OCI-LY7 (cell line): ENCODE measurements around the gene GUCA1C. TPM values are rescaled to one million over a fixed set of nuclear protein-coding genes. Genes with fewer than 3 reads are reported as not detected.

Source experiments
- Bru-seq: library from RNA; stranded (reverse); fragments of 400-500 nt; gene quantifications from one replicate; lab custom pipeline; 2021; lab: Mats Ljungman, UMichigan
- BruChase-seq, 2 experiments: library from RNA; stranded (reverse); fragments of 400-500 nt; gene quantifications; one replicate each; lab custom pipeline; 2021; lab: Mats Ljungman, UMichigan
- BruUV-seq: library from RNA; stranded (reverse); fragments of 400-500 nt; replicated peaks from 2 replicates; lab custom pipeline; 2021; lab: Mats Ljungman, UMichigan
- CTCF ChIA-PET: fragments of 300-600 bp; sonication (Branson Sonifier 250); formaldehyde crosslinking; loops from one replicate; lab custom pipeline; 2022; ENCODE audit warnings: antibody characterized with exemption; ENCODE audit not compliant: unreplicated experiment; lab: Charles Lee
- POLR2A ChIA-PET: fragments of 300-600 bp; sonication (Branson Sonifier 250); formaldehyde crosslinking; loops from one replicate; lab custom pipeline; 2022; ENCODE audit warnings: antibody characterized with exemption; lab: Charles Lee
- DNase-seq: peaks from one replicate; pipeline ENCODE4 v3.0.0-alpha.2; 2015; ENCODE audit warnings: low spot score
- H2AFZ ChIP-seq: fragments of 200-600 bp; sonication (generic), shearing (Covaris generic); 2 replicates; pipeline ENCODE4 v1.6.1; 2014; ENCODE audit warnings: mild to moderate bottlenecking, antibody characterized with exemption, low read length, moderate library complexity
- H3K27ac ChIP-seq: fragments of 200-600 bp; sonication (generic); 2 replicates; pipeline ENCODE4 v1.5.1; 2014; ENCODE audit warnings: mixed run types, low read depth, mild to moderate bottlenecking, moderate library complexity, low read length, inconsistent platforms; ENCODE audit not compliant: poor library complexity, severe bottlenecking
- H3K36me3 ChIP-seq: fragments of 200-600 bp; sonication (generic); 2 replicates; pipeline ENCODE4 v1.6.1; 2014; ENCODE audit warnings: mild to moderate bottlenecking, antibody characterized with exemption, low read length, moderate library complexity, mixed read lengths; ENCODE audit not compliant: insufficient read depth
- H3K4me1 ChIP-seq: fragments of 200-600 bp; sonication (generic); 2 replicates; pipeline ENCODE4 v1.5.1; 2014; ENCODE audit warnings: mild to moderate bottlenecking, low read length; ENCODE audit not compliant: insufficient read depth, poor library complexity, severe bottlenecking
- H3K4me2 ChIP-seq: fragments of 200-600 bp; sonication (generic); 2 replicates; pipeline ENCODE4 v1.6.1; 2014; ENCODE audit warnings: mild to moderate bottlenecking, low read length
- H3K4me3 ChIP-seq: fragments of 200-600 bp; sonication (generic); 2 replicates; pipeline ENCODE4 v1.5.1; 2014; ENCODE audit warnings: mild to moderate bottlenecking, low read depth, low read length; ENCODE audit not compliant: poor library complexity, severe bottlenecking
- H3K79me2 ChIP-seq: fragments of 200-600 bp; sonication (generic); 2 replicates; pipeline ENCODE4 v1.6.1; 2016; ENCODE audit warnings: low read depth, mild to moderate bottlenecking, low read length, moderate library complexity, mixed read lengths; ENCODE audit not compliant: insufficient read depth
- H3K9me2 ChIP-seq: fragments of 200-600 bp; sonication (generic); 2 replicates; pipeline ENCODE4 v1.6.1; 2016; ENCODE audit warnings: mild to moderate bottlenecking, low read length, mixed read lengths; ENCODE audit not compliant: insufficient read depth
- H3K9me3 ChIP-seq: fragments of 200-600 bp; sonication (generic); 2 replicates; pipeline ENCODE4 v1.6.1; 2014; ENCODE audit warnings: mild to moderate bottlenecking, mixed run types, low read length, mixed read lengths
- H4K20me1 ChIP-seq: fragments of 200-600 bp; sonication (generic); 2 replicates; pipeline ENCODE4 v1.6.1; 2014; ENCODE audit warnings: mild to moderate bottlenecking, antibody characterized with exemption, low read length, moderate library complexity, mixed read lengths; ENCODE audit not compliant: insufficient read depth
- CTCF ChIP-seq: fragments of 200-600 bp; sonication (generic); conservative IDR thresholded peaks from 2 replicates; pipeline ENCODE4 v1.5.1; 2014; ENCODE audit warnings: mild to moderate bottlenecking, antibody characterized with exemption, low read length, moderate library complexity, mixed read lengths
- EZH2phosphoT487 ChIP-seq: fragments of 200-600 bp; sonication (generic); IDR thresholded peaks from 2 replicates; pipeline ENCODE4 v1.6.1; 2018; ENCODE audit warnings: low read depth, borderline replicate concordance, mild to moderate bottlenecking, mixed run types, antibody characterized with exemption, low read length, moderate library complexity, mixed read lengths
- intact Hi-C: fragments of 100-400 bp; cut with micrococcal nuclease; formaldehyde crosslinking; loops from one replicate; pipeline ENCODE4 v1.10.0; 2022; ENCODE audit not compliant: unreplicated experiment
- long read RNA-seq: library from polyadenylated mRNA; stranded (forward); transcript quantifications from one replicate; pipeline ENCODE4 v2.0.0, GENCODE V29; 2022
- total RNA-seq, 2 experiments: library from RNA; depleted of rRNA in 1 of 2; stranded (reverse); fragments of >200 nt in 1 of 2; shearing (Covaris generic) in 1 of 2; gene quantifications; 2 replicates each; pipeline ENCODE4 v1.2.3, GENCODE V29; 2014 to 2022

Gene GUCA1C
- total RNA-seq (2014; rRNA removed; shearing (Covaris generic)) (not detected in 2 replicates), total RNA-seq (2022) (not detected in 2 replicates), Bru-seq, nascent RNA (not detected), BruChase-seq, experiment 1, labeled RNA remaining after a 6-hour chase (not detected), BruChase-seq, experiment 2, labeled RNA remaining after a 2-hour chase (not detected)
- long read RNA-seq: 0 reads

- no peak within 1 kb of the TSS for H2AFZ ChIP-seq
- H3K4me3 ChIP-seq: no peak within 1 kb of the TSS
- no peaks in the 10 kb centered on the region for H3K9me3 ChIP-seq
- TF ChIP-seq EZH2phosphoT487 (no peak), CTCF (no peak)
- no peaks in the 10 kb centered on the region for H3K9me2 ChIP-seq
- no peaks in the 10 kb centered on the region for H3K4me1 ChIP-seq
- intact Hi-C loops: no loop called here
- H4K20me1 ChIP-seq: no peaks in the 10 kb centered on the region
- H3K36me3 ChIP-seq: no peaks in the 10 kb centered on the region
- H3K79me2 ChIP-seq: no peaks in the 10 kb centered on the region
- no peak within 1 kb of the TSS for H3K27ac ChIP-seq
- DNase-seq: no peak
- no TSS peak for BruUV-seq
- CTCF ChIA-PET: no interaction called here
- POLR2A ChIA-PET: interaction anchor here (1.4 kb wide), 1 partner anchor 17 kb away, joined by 3 read pairs; no protein-coding TSS in a partner anchor
- H3K4me2 ChIP-seq: no peak within 1 kb of the TSS
Observed at GRCh38 chr3:108953700-108954099, at the start of gene GUCA1C. Gene GUCA1C (minus strand): TSS chr3:108953879. CDS start chr3:108953762, 117 bp downstream.

DNA sequence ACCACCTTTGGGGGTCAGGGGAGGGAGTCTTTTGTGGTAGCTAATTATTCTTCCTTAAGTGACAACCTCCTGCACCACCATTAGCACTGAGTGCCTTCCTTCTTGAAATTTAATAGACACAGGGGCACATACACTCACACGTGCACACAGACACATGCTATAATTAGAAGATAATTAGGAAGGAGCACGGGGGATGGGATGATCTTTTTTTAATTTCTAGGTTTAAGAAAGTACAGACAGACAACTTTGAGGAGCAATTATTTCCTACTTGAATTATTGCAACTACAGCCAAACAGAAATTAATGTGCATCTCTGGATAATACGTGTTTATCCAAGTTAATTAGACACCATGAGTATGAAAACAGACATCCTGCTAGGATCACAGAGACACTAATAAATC is 44.8 kb upstream of the GUCA1C start:
- Histone ChIP-seq H2AFZ (no peak overlapping the region), H3K79me2 (no peaks in the 10 kb centered on the region), H3K4me2 (no peak overlapping the region), H3K36me3 (no peaks in the 10 kb centered on the region), H3K27ac (no peak overlapping the region), H3K4me3 (no peak overlapping the region), H3K9me2 (no peaks in the 10 kb centered on the region), H3K4me1 (no peaks in the 10 kb centered on the region), H4K20me1 (no peaks in the 10 kb centered on the region), H3K9me3 (no peaks in the 10 kb centered on the region)
- intact Hi-C loops: no loop called here
- POLR2A ChIA-PET: interaction anchor here (1.0 kb wide), 1 partner anchor 13 kb away, joined by 3 read pairs; no protein-coding TSS in a partner anchor
- TF ChIP-seq EZH2phosphoT487: no peak
- no peak for TF ChIP-seq CTCF
- no peak for DNase-seq
- BruUV-seq: no TSS peak
- CTCF ChIA-PET: no interaction called here

DNA sequence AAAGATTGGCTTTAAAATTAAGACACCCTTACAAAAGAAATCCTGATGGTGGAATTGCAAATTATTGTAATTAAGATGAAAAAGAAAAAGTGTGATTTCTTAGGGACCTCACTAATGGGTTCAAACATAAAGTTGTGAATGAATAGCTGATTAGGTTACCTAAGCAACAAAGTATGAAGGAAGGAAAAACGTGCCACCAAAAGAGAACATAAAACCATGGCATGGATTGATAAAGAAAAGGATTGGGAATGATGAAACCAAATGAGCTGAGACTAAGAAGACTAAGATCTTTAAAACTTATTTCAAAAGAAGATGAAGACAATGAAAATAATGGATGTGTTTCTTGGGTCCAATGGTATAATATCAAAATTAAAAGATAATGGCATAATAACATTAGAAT is 32.2 kb upstream of the GUCA1C start:
- Histone ChIP-seq H2AFZ (no peak overlapping the region), H3K4me2 (no peak overlapping the region), H3K9me2 (no peaks in the 10 kb centered on the region), H3K9me3 (no peaks in the 10 kb centered on the region), H3K27ac (no peak overlapping the region), H3K79me2 (no peaks in the 10 kb centered on the region), H3K4me3 (no peak overlapping the region), H4K20me1 (no peaks in the 10 kb centered on the region), H3K36me3 (no peaks in the 10 kb centered on the region), H3K4me1 (no peaks in the 10 kb centered on the region)
- CTCF ChIA-PET: no interaction called here
- DNase-seq: no peak
- POLR2A ChIA-PET: interaction anchor here (1.0 kb wide), 1 partner anchor 12 kb away, joined by 3 read pairs; no protein-coding TSS in a partner anchor
- TF ChIP-seq EZH2phosphoT487: no peak
- no peak for TF ChIP-seq CTCF
- intact Hi-C loops: no loop called here
- BruUV-seq: no TSS peak
